Measurements from ENCODE around the gene COL5A1.

The COL5A1 gene

DNA sequence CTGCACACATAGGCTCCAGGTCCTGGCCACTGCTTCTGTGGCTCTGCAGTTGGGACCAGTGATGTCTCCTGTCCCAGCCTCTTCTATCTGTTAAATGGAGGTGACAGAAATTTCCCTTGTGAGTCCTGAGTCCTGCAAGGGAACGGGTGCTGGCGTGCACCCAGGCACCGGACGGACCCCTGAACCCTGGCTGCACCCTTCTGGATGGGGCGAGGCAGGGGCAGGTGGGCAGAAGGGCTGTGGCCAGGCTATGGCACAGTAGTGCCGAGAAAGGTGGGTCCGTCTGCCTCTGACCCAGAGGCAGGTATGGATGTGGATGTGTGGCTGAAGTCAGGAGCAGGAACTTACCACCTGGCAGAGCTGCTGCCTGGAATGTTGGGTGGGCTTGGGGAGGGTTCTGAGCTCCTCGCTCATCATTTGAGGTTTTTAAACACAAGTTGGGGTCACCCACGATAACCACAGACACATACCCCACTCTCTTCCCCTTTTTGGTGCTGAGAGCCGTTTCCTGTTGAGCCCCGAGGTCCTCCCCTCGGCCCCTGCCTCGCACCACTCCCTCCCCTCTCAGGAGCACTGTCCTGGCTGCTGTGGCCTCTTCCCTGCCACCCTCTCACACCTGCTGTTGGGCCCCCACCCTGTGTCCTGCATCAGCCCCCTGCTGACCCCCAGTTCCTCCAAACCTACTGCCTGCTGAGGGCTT is 82.0 kb downstream of the COL5A1 start:
- Mint-ChIP-seq H3K36me3 (ENCODE audit: low read depth) (no peaks in the 10 kb centered on the region), H3K9me3 (no peaks in the 10 kb centered on the region), H3K4me1 (ENCODE audit: low read depth) (peaks cover 6% of the 10 kb centered on the region), H3K4me3 (no peak overlapping the region), H3K27me3 (ENCODE audit: low read depth) (no peaks in the 10 kb centered on the region), H3K27ac (no peak overlapping the region)

DNA sequence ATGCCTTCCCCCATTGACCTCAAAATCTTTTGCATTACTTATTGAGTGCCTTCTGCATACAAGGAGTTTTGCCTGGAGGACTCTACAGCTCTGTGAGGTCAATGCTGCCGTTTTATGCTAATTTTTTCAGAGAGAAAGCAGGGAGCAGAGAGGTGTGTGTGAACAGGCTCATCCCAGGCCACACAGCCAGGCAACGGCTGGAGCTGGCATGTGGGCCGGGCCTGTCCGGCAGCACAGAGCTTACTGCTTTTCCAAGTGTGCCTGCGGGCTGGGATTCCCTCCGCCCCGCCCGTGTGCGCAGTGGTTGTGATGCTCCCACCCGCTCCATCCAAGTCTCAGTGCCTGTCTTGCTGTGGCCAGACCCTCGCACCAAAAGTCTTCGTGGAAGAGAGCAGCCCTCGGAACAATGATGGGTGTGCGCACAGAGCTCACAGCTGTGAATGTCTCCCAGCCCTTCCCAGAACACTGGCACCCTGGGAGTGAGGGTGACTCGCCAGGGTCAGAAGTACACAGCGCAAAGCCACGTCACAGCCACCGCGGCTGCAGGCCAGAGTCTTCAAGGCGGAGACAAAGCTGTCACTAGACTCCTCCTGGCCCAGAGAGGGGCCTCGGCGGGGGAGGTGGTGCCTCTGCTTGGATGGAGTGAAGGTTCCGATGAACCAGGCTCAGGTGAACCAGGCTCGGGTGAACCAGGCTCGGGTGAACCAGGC is 82.8 kb downstream of the COL5A1 start:
- H3K36me3 Mint-ChIP-seq (ENCODE audit: low read depth): no peaks in the 10 kb centered on the region
- no peaks in the 10 kb centered on the region for H3K27me3 Mint-ChIP-seq (ENCODE audit: low read depth)
- H3K4me1 Mint-ChIP-seq (ENCODE audit: low read depth): peaks cover 6% of the 10 kb centered on the region
- H3K27ac Mint-ChIP-seq: no peak overlapping the region
- H3K4me3 Mint-ChIP-seq: no peak overlapping the region
- H3K9me3 Mint-ChIP-seq: no peaks in the 10 kb centered on the region

DNA sequence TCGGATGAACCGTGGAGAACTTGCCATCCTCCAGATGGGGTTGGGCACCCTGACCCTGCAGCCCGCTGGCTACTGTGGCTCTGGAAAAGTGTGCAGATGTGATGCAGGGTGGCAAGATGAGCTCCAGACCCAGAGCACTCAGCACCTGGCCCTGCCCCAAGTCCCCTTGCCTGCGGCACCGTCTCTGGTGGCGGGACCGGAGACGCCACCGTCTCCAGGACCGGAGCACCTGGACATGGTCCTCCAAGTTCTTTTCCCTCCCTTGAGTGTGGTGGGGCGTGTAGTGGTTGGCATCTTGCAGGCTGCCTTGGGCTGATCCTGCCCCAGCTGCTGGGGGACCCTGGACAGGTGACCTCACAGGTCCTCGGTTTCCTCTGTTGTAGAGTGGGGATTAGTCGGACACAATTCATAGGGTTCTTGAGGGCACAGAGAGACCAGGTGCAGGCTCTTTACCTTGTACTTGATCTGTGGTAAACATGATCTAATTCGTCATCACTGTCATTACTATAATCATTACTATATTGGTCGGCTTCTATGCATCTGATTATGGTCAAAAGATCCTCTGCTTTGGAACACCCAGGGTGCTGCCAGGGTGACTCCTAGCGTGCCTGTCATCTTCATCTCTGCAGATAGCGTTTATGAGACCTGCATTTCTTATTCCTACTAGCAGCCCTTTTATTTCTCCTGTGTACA is 83.5 kb downstream of the COL5A1 start:
- Mint-ChIP-seq H3K27ac (no peak overlapping the region), H3K36me3 (ENCODE audit: low read depth) (no peaks in the 10 kb centered on the region), H3K9me3 (no peaks in the 10 kb centered on the region), H3K4me1 (ENCODE audit: low read depth) (peaks cover 6% of the 10 kb centered on the region), H3K4me3 (no peak overlapping the region), H3K27me3 (ENCODE audit: low read depth) (no peaks in the 10 kb centered on the region)

DNA sequence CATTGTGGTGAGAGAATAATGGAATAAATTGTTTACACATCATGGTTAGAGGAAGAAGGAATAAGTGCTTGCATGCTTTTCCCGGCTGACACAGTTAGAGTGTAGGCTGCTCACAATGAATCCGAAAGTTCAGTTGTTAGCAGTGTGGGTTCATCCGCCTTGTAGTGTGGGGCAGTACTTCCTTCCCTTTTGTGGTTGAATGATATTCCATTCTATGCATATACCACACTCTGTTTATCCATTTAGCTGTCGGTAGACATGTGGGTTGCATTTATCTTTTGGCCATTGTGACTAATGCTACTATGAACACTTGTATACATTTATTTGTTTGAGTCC is 84.0 kb downstream of the COL5A1 start:
- Mint-ChIP-seq H3K27me3 (ENCODE audit: low read depth) (no peaks in the 10 kb centered on the region), H3K27ac (no peak overlapping the region), H3K9me3 (no peaks in the 10 kb centered on the region), H3K4me3 (no peak overlapping the region), H3K4me1 (ENCODE audit: low read depth) (peaks cover 6% of the 10 kb centered on the region), H3K36me3 (ENCODE audit: low read depth) (no peaks in the 10 kb centered on the region)

DNA sequence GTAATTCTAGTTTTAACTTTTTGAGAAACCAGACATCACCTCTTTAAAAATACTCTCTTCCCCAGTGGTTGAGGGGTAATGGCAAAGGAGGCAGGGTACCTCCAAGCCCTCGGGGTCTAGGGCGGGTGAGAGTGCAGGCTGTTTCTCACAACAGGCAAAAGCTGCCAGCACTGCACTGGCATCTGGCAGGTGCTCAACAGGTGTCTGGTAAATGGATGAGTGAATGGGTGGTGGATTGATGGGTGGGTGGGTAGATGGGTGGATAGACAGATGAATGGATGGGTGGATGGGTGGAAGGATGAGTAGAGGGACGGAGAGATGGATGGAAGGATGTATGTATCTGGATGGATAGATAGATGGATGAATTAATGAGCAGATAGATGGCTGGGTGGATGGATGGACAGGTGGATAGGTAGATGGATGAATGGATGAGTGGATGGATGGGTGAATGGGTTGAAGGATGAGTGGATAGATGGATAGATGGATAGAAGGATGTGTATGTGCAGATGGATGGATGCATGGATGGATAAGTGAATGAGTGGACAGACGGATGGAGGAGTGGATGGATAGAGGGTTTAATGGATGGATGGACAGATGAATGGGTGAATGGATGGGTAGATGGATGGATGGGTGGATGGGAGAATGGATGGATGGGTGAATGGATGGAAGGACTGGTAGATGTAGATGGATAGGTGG is 84.6 kb downstream of the COL5A1 start:
- Mint-ChIP-seq H3K36me3 (ENCODE audit: low read depth) (no peaks in the 10 kb centered on the region), H3K27ac (no peak overlapping the region), H3K4me3 (no peak overlapping the region), H3K27me3 (ENCODE audit: low read depth) (no peaks in the 10 kb centered on the region), H3K4me1 (ENCODE audit: low read depth) (peaks cover 6% of the 10 kb centered on the region), H3K9me3 (no peaks in the 10 kb centered on the region)

DNA sequence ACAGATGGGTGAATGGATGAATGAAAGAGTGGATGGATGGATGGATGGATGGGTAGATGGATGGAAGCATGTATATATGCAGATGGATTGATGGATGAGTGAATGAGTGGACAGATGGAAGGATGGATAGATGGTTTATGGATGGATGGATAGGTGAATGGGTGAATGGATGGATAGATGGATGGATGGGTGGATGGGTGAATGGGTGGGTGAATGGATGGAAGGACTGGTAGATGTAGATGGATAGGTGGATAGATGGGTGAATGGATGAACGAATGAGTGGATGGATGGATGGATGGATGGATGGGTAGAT is 85.1 kb downstream of the COL5A1 start:
- Mint-ChIP-seq H3K4me1 (ENCODE audit: low read depth) (peaks cover 6% of the 10 kb centered on the region), H3K4me3 (no peak overlapping the region), H3K27ac (no peak overlapping the region), H3K9me3 (no peaks in the 10 kb centered on the region), H3K36me3 (ENCODE audit: low read depth) (no peaks in the 10 kb centered on the region), H3K27me3 (ENCODE audit: low read depth) (no peaks in the 10 kb centered on the region)

DNA sequence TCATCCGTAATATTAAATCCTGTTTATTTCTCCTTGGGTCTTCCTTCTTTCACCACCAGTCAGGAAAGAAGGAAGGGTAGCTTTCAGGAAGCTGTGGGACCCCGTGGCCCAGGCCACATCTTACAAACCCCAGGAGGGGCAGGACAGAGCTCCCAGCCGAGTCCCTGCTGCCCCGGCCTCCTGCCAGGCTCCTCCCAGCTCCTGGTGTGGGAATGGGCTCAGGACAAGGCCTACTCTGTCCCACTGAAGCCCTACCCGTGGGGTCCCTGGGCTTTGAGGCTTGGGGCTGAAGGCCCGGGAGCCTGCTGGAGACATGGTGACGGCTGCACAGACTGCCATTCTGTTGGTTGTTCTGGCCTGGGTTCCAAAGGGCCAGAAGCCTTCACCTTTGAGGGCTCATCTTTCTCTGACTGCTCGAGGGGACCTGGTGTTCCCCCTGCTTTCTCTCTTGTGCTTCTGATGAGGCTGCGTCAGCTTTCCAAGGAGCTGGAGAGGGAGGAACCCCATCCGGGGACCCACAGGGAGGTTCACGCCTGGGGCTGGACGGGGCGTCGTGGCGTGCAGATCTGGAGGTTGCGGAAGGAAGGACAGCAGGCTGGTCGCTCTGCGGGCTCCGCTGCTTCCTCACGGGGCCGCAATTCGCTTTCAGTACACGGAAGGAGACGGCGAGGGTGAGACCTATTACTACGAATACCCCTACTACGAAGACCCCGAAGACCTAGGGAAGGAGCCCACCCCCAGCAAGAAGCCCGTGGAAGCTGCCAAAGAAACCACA is 86.6 kb downstream of the COL5A1 start:
- no peaks in the 10 kb centered on the region for H3K9me3 Mint-ChIP-seq
- H3K27ac Mint-ChIP-seq: no peak overlapping the region
- H3K4me1 Mint-ChIP-seq (ENCODE audit: low read depth): peaks cover 6% of the 10 kb centered on the region
- H3K27me3 Mint-ChIP-seq (ENCODE audit: low read depth): no peaks in the 10 kb centered on the region
- no peak overlapping the region for H3K4me3 Mint-ChIP-seq
- no peaks in the 10 kb centered on the region for H3K36me3 Mint-ChIP-seq (ENCODE audit: low read depth)

DNA sequence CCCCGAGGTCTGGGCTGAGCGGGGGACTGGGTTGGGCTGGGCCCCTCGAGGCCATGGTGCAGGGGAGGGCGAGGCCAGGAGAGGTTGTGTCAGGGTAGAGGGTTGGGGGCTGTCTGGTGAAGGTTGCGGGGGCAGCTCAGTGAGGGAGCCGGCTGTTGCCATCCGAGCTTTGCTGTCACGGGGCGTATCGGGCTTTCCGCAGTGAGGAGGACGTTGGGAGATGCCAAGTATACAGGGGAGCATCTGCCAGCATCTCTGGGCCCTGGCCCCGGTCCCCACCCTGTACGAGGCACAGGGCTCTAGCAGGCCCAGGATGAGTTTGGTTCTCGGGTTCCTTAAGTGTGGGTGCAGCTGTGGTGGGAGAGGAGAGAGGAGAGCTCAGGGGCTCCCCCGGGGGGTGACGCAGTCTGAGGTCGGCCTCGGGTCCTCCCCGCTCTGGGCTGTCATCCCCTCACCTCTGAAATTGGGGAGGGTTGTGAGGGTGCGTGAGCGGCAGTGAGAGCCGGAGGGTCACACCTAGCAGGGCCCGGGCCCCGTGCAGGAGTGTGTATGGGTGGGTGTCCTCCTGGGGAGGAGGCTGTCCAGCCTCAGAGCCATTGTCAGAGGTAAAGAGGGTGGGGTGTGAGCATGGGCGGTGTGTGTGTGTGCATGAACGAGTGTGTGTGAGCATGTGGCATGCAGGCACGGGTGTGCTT is 87.3 kb downstream of the COL5A1 start:
- Mint-ChIP-seq H3K4me3 (no peak overlapping the region), H3K27me3 (ENCODE audit: low read depth) (no peaks in the 10 kb centered on the region), H3K4me1 (ENCODE audit: low read depth) (peaks cover 6% of the 10 kb centered on the region), H3K36me3 (ENCODE audit: low read depth) (no peaks in the 10 kb centered on the region), H3K9me3 (no peaks in the 10 kb centered on the region), H3K27ac (no peak overlapping the region)

DNA sequence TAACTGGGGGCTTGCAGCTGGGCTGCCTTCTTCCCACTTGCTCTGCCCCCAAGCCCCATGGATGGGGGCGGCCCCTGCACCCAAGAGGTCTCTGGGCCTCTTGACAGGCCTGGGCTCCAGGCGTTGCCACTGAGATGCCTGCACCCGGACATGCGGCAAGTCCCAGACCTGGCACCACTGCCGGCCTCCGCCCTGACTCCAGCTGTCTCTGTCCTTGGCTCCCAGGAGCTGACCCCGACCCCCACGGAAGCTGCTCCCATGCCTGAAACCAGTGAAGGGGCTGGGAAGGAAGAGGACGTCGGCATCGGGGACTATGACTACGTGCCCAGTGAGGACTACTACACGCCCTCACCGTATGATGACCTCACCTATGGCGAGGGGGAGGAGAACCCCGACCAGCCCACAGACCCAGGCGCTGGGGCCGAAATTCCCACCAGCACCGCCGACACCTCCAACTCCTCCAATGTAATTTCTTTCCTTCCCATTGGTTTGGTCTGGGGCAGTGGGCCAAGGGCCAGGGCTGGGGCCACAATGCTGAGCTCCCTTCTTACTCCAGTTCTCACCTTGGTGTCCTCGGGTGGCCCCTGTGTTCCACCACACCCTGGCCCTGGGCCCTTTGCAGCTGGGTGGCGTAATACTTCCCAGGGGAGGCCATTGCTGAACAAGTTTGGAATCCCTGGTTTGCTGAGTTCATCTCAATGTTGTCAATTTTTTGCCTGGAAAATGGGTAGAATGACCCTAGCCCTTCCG is 88.6 kb downstream of the COL5A1 start:
- H3K9me3 Mint-ChIP-seq: no peaks in the 10 kb centered on the region
- no peaks in the 10 kb centered on the region for H3K36me3 Mint-ChIP-seq (ENCODE audit: low read depth)
- no peak overlapping the region for H3K4me3 Mint-ChIP-seq
- peaks cover 6% of the 10 kb centered on the region for H3K4me1 Mint-ChIP-seq (ENCODE audit: low read depth)
- H3K27me3 Mint-ChIP-seq (ENCODE audit: low read depth): no peaks in the 10 kb centered on the region
- H3K27ac Mint-ChIP-seq: no peak overlapping the region

DNA sequence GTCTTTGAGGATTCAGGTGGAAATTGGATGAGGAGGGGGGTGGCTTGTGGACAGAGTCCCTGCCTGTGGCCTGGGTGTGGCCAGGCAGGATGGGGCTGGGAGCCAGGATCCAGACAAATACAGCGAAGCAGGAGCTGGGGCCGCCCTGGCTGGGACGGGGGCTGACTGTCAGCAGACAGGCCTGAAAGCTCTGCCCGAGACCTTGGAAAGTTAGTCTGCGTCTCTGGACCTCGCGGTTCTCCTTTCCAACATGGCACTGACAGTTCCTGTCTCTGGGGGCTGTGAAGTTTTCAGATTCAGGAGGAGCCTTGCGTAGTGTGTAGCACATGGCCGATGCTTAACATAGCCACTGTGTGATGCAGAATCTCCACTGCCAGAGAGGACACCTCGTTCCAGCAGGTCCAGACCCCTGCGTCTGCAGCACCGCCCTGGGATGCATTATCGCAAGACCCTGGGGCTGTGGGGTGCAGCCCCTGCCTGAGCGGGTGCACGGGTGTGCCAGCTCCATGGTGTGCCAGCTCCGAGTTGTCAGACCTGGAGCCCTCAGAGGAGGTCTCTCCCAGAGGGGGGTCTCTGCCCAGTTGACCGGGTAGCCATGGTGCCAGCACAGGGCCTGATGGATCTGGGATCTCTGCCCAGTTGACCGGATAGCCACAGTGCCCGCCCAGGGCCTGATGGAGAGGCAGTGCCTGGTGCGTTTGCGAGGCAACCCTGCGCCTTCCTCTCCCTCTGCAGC is 89.3 kb downstream of the COL5A1 start:
- Mint-ChIP-seq H3K9me3 (no peaks in the 10 kb centered on the region), H3K27ac (no peak overlapping the region), H3K36me3 (ENCODE audit: low read depth) (no peaks in the 10 kb centered on the region), H3K27me3 (ENCODE audit: low read depth) (no peaks in the 10 kb centered on the region), H3K4me1 (ENCODE audit: low read depth) (no peaks in the 10 kb centered on the region), H3K4me3 (no peak overlapping the region)

DNA sequence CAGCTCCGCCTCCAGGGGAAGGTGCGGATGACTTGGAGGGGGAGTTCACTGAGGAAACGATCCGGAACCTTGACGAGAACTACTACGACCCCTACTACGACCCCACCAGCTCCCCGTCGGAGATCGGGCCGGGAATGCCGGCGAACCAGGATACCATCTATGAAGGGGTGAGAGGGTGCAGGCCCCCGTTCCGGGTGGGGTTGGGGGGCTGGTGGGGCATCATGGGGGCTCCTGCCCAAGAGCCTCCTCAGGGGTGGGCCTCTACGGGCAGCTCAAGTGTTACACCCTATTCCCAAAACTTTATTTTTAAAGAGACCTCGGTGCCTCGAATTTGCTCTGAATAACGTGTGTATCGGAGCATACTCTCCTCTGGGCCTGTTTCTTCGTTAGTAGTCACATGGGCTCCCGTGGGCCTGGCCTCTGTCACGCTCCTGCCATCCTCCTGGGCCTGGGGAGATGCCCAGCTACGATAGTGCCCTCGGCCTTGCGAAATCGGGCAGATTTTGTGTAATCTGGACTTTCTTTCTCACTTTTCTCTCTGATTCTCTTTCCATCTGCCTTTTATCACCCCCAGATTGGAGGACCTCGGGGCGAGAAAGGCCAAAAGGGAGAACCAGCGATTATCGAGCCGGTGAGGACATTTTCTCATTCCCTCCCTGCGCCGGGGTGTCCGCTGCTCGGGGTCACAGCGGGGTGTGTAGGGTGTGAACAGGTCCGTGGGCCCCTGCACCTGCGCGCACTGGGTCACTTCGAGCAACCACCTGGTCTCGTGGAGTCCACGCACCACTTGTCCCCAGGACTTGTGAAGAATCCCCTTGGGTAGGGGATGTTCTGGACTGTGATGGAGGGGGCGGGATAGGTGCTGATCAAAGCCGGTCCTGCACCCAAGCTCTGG is 90.1 kb downstream of the COL5A1 start:
- H3K9me3 Mint-ChIP-seq: no peaks in the 10 kb centered on the region
- no peak overlapping the region for H3K27ac Mint-ChIP-seq
- no peak overlapping the region for H3K4me3 Mint-ChIP-seq
- no peaks in the 10 kb centered on the region for H3K4me1 Mint-ChIP-seq (ENCODE audit: low read depth)
- no peaks in the 10 kb centered on the region for H3K27me3 Mint-ChIP-seq (ENCODE audit: low read depth)
- no peaks in the 10 kb centered on the region for H3K36me3 Mint-ChIP-seq (ENCODE audit: low read depth)

DNA sequence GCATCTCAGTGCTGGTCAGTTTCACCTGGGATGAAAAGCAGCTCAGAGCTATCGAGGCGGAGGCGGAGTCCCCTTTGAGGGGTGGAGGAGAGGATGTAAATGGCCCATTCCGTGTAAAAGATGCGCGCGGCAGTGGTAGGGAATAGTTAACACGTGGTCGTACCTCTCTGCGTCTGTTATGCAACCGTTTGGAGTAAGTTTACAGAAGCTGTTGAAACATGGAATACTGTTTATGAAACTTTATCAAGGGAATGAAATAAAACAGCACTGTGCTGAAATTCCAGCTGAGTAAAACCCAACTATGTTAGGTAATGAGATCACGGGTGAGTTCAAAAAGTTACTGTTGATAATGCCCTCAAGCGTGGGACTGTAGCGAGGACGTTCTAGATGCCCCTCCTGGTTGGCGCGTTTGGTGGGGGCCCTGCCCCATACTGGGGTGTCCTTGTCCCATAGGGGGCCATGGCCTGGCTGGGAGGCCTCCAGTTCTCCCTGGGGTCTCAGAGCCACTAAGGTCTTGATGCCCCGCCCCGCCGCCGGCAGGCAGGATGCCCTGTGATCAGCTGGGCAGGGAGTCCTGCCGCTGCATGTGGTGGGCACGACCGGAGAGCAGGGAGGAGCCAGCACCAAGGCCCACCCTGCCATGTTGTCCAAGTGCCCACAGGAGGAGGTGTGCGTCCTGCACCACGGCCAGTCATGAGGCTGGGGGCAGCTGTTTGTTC is 90.9 kb downstream of the COL5A1 start:
- H3K36me3 Mint-ChIP-seq (ENCODE audit: low read depth): no peaks in the 10 kb centered on the region
- no peaks in the 10 kb centered on the region for H3K9me3 Mint-ChIP-seq
- no peaks in the 10 kb centered on the region for H3K27me3 Mint-ChIP-seq (ENCODE audit: low read depth)
- H3K4me1 Mint-ChIP-seq (ENCODE audit: low read depth): no peaks in the 10 kb centered on the region
- H3K27ac Mint-ChIP-seq: no peak overlapping the region
- no peak overlapping the region for H3K4me3 Mint-ChIP-seq
